GM19035 (cell line): Measurements from ENCODE around the gene TALDO1.

Source experiments
- ATAC-seq: cut with Tn5 transposase; IDR thresholded peaks from one replicate; pipeline ENCODE4 v1.9.1; 2021; ENCODE audit not compliant: unreplicated experiment

The TALDO1 gene

DNA sequence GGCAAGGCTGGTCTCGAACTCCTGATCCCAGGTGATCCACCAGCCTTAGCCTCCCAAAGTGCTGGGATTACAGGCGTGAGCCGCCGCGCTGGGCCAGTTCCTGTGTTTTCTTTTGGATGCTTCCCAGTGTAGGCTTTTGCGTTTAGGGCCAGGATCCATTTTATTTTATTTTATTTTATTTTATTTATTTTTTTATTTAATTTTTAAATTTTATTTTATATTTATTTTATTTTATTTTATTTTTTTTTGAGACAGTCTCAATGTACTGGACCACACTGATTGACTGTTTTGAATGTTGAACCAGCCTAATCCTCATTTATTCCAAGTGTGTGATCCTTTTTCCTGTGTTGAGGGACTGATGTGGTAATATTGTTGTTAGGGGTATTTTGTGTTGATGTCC lies 32.8 kb upstream of the TALDO1 start:
- no peak for ATAC-seq

GRCh38 chr11:719214-720016 lies 27.8 kb upstream of the TALDO1 start:
- no peak for ATAC-seq

- ATAC-seq = no peak
These were observed 27.1 kb upstream of the TALDO1 start for GRCh38 chr11:720017-720641.

DNA sequence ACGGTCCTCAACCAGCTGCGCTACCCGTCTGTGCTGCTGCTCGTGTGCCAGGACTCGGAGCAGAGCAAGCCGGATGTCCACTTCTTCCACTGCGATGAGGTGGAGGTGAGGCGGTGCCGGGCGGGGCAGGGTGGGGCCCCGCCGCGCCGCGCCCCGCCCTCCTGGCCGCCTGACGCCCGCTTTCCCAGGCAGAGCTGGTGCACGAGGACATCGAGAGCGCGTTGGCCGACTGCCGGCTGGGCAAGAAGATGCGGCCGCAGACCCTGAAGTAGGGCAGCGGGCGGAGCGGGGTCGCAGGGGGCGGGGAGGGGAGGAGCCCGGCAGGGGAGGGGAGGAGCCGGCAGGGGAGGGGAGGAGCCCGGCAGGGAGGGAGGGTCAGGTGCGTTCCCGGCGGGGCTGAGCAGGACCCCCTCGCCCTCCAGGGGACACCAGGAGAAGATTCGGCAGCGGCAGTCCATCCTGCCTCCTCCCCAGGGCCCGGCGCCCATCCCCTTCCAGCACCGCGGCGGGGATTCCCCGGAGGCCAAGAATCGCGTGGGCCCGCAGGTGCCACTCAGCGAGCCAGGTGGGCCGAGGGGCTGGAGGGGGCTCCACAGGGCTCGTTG lies 26.5 kb upstream of the TALDO1 start:
- ATAC-seq = no peak

DNA sequence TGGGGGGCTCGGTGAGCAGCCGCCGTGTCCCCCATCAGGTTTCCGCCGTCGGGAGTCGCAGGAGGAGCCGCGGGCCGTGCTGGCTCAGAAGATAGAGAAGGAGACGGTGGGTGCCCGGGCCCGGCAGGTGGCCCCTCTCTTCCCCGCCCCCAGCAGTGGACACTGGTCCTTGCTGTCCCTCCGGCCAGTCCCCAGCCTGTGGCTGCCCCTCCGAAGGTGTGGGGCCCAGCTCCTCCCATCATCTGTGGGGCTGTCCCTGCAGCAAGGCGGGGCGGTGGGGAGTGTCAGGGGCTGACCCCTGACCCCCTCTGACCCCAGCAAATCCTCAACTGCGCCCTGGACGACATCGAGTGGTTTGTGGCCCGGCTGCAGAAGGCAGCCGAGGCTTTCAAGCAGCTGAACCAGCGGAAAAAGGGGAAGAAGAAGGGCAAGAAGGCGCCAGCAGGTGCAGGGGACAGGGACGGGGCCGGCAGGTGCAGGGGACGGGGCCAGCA lies 26.0 kb upstream of the TALDO1 start:
- no peak for ATAC-seq

DNA sequence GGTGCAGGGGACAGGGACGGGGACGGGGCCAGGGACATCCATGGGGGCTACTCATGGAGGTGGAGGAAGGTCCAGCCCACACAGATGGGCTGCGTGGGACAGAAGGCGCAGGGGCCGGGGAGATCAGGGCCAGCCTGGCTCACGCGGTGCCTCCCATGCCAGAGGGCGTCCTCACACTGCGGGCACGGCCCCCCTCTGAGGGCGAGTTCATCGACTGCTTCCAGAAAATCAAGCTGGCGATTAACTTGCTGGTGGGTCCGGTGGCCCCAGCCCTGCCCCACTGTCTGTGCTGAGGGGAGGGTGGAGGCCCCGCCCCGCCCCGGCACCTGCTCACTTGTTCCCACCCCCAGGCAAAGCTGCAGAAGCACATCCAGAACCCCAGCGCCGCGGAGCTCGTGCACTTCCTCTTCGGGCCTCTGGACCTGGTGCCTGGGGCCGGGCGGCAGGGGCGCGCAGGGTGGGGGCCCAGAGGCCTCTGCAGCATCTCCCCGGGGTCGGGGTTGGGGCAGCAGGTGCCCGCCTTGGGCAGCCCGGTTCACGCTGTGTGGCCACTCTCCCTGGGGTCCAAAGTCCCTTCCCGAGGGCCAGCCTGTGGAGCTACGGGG lies 25.4 kb upstream of the TALDO1 start:
- no peak for ATAC-seq

- no peak for ATAC-seq
These were observed 24.9 kb upstream of the TALDO1 start for GRCh38 chr11:722346-722811.

- no peak for ATAC-seq
These were observed 24.0 kb upstream of the TALDO1 start for GRCh38 chr11:723120-723883.

- ATAC-seq = no peak
These were observed 23.1 kb upstream of the TALDO1 start for GRCh38 chr11:724049-724777.

DNA sequence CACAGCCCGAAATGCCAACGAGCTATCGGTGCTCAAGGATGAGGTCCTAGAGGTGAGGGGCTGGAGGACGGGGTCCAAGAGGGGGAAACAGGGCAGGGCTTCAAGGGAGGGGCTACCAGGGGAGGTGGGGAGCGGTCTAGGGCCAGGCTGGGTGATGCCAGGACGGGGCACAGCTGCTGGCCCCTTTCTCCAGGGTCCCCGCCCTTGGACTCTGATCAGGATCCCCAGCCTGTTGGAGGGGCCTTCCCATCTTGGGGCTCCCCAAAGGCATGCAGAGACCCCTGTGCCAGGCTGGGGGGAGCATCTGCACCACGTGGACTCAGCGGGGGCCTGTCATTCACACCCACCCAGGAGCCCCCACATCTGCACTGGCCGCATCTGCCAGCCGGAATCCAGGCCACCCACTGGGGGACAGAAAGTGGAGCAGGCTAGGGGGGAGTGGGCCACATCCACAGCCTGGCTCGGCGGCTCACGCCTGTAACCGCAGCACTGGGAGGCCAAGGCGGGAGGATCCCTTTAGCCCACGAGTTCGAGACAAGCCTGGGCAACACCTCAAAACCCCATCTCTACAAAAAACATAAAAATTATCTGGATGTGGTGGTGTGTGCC lies 22.4 kb upstream of the TALDO1 start:
- ATAC-seq = no peak

DNA sequence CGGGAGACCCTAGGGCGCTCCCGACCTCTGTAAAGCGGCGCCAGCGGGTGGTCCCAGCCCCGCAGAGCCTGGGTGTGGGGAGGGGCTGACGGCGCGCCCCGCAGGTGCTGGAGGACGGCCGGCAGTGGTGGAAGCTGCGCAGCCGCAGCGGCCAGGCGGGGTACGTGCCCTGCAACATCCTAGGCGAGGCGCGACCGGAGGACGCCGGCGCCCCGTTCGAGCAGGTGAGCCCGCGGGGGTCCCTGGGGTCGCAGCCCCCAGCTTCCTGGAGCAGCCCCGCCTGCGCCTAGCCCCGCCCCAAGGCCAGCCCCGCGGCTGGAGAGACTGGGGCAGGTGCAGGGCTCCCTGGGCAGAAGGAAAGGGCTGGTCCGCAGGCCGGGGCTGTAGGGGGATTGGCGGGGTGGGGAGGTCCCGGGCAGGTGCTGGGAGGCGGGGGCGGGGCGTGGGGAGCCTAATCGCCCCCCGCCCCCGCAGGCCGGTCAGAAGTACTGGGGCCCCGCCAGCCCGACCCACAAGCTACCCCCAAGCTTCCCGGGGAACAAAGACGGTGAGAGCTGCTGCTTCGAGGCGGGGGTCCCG lies 21.6 kb upstream of the TALDO1 start:
- no peak for ATAC-seq

DNA sequence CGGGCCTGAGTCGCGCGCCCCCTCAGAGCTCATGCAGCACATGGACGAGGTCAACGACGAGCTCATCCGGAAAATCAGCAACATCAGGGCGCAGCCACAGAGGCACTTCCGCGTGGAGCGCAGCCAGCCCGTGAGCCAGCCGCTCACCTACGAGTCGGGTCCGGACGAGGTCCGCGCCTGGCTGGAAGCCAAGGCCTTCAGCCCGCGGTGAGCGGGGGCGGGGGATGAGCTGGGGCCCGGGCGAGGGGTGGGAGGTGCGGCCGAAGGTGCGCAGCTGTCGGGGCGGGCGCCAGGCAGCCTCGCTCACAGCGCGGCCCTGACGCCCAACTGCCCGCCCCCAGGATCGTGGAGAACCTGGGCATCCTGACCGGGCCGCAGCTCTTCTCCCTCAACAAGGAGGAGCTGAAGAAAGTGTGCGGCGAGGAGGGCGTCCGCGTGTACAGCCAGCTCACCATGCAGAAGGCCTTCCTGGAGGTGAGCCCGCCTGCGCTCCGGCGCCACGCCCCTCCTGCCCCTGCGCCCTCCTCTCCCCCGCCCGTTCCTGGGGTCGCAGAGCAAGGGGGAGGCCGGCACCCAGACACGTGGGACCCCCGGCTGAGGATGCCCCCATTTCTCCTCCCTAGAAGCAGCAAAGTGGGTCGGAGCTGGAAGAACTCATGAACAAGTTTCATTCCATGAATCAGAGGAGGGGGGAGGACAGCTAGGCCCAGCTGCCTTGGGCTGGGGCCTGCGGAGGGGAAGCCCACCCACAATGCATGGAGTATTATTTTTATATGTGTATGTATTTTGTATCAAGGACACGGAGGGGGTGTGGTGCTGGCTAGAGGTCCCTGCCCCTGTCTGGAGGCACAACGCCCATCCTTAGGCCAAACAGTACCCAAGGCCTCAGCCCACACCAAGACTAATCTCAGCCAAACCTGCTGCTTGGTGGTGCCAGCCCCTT lies 20.7 kb upstream of the TALDO1 start:
- no peak for ATAC-seq

DNA sequence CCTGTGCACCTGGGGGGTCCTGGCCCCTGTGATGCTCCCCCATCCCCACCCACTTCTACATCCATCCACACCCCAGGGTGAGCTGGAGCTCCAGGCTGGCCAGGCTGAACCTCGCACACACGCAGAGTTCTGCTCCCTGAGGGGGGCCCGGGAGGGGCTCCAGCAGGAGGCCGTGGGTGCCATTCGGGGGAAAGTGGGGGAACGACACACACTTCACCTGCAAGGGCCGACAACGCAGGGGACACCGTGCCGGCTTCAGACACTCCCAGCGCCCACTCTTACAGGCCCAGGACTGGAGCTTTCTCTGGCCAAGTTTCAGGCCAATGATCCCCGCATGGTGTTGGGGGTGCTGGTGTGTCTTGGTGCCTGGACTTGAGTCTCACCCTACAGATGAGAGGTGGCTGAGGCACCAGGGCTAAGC lies 20.0 kb upstream of the TALDO1 start:
- ATAC-seq = no peak

DNA sequence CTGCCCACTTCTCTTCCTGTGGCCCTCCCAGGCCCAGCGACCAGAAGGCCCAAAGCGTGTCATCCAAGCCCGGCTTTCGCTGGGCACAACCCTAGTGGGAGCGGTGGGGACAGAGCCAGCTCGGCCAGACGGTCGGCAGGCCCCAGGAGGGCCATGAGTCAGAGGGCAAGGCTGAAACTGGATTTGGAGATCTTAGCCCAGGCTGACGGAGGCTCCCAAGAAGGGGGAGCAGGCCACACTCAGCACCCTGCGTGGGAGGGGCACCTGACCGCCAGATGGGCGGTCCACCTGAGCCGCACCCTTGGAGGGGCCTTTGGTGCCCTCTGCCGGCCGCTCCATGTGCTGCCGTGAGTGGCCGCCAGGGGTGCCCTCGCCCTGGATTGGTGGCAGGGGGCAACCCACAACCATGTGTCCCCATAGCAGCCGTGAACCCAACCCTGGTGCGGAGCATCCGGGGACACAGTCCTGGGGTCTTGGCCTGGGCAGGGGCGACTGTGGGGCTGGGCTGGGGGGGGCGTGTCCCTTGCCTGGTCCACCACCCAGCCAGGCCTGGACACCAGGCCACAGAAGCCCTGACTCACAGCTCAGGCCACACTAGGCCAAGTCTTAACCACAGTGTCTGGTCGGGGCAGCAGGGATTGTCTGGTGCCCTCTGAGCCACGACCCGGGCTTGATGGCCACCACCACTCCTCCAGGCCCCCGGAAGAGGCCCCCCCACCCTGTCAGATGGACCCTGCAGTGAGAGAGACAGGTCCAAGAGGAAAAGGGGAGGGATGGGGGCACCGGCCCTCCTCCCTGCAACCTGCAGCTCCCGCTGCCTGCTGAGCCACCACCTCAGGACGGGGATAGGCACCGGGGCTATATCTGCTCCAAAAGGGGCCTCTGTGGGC lies 19.2 kb upstream of the TALDO1 start:
- ATAC-seq = no peak

GRCh38 chr11:728901-729491 lies 18.3 kb upstream of the TALDO1 start:
- ATAC-seq = no peak

DNA sequence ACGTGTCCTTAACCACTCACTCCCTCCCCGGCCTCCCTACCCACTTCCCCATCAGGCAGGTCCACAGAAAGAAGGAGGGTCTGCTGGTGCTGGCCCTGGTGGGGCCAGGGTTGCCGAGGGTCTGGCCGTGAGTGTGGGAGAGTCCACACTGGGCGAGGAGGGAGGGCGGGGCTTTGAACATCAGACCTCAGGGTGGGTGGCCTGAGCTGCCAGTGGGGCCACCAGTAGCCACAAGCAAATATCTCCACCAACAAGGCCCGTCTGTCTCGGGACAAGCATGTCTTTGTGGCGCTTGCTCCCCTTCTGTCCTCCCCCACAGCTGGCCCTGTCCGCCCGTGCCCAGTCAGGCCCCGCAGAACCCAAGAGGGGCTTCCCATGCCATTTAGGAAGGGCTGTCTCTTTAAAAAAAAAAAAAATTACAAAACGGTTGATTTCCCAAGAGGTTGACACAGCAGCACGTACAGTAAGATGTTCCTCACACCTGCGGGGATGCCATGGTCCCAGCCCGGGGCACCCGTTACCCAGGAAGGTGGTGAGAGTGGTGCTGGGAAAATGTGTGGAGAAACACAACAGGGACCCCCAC lies 17.7 kb upstream of the TALDO1 start:
- ATAC-seq = no peak

DNA sequence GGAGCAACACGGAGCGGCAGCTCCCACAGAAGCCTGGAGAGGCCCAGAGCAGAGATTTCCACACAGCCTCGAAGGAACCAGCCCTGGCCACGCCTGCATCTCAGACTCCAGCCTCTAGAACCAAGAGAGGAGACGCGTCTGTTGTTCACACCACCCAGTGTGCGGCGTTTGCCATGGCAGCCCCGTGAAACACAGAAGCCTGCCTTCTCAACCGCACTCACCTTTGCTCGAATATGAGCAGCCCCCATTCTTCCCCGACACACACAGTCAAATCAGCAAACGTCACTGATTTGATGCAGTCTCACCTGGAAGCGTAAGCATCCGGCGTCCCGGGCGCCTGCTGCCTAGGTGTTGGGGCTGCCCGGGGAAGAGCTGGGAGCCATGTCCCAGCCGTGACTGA lies 14.2 kb upstream of the TALDO1 start:
- ATAC-seq = no peak
